ENCODE results near the gene FAT1. TPM values are rescaled to one million over a fixed set of nuclear protein-coding genes. Genes with fewer than 3 reads are reported as not detected.
A peak's percentile ranks its signal among the peaks of the same experiment; 100 is the strongest.

FAT1 gene
- total and polyA plus RNA-seq, 9 of the 15 experiments (the other 6 are each of a cell fraction or from before 2014, with no cell fraction given) = 6.0 to 38.4 (median 21.4) TPM

DNA sequence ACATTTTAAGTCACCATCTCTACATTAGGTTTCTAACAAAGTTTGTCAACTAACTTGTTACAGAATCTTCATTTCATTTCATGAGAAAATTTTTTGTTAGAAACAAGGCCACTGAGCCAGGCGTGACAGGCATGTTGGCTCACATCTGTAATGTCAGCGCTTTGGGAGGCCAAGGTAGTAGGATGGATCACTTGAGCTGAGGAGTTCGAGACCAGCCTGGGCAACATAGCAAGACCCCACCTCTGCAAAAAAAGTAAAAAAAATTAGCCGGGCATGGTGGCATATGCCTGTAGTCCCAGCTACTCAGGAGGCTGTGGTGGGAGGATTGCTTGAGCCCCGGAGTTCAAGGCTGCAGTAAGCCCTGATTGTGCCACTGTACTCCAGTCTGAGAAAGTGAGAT lies 32.3 kb downstream of the FAT1 start (continued):
- TF ChIP-seq, protein P1, sequence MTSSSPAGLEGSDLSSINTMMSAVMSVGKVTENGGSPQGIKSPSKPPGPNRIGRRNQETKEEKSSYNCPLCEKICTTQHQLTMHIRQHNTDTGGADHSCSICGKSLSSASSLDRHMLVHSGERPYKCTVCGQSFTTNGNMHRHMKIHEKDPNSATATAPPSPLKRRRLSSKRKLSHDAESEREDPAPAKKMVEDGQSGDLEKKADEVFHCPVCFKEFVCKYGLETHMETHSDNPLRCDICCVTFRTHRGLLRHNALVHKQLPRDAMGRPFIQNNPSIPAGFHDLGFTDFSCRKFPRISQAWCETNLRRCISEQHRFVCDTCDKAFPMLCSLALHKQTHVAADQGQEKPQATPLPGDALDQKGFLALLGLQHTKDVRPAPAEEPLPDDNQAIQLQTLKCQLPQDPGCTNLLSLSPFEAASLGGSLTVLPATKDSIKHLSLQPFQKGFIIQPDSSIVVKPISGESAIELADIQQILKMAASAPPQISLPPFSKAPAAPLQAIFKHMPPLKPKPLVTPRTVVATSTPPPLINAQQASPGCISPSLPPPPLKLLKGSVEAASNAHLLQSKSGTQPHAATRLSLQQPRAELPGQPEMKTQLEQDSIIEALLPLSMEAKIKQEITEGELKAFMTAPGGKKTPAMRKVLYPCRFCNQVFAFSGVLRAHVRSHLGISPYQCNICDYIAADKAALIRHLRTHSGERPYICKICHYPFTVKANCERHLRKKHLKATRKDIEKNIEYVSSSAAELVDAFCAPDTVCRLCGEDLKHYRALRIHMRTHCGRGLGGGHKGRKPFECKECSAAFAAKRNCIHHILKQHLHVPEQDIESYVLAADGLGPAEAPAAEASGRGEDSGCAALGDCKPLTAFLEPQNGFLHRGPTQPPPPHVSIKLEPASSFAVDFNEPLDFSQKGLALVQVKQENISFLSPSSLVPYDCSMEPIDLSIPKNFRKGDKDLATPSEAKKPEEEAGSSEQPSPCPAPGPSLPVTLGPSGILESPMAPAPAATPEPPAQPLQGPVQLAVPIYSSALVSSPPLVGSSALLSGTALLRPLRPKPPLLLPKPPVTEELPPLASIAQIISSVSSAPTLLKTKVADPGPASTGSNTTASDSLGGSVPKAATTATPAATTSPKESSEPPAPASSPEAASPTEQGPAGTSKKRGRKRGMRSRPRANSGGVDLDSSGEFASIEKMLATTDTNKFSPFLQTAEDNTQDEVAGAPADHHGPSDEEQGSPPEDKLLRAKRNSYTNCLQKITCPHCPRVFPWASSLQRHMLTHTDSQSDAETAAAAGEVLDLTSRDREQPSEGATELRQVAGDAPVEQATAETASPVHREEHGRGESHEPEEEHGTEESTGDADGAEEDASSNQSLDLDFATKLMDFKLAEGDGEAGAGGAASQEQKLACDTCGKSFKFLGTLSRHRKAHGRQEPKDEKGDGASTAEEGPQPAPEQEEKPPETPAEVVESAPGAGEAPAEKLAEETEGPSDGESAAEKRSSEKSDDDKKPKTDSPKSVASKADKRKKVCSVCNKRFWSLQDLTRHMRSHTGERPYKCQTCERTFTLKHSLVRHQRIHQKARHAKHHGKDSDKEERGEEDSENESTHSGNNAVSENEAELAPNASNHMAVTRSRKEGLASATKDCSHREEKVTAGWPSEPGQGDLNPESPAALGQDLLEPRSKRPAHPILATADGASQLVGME (CRISPR knock-in tag; IDR thresholded peaks at IDR 0.05) = no peak
- TF ChIP-seq RBM25 (IDR thresholded peaks at IDR 0.05; ENCODE audit: low read depth, low read length, severe bottlenecking) = peak; percentile 14
- TF ChIP-seq MED1 (CRISPR knock-in tag; IDR thresholded peaks at IDR 0.05; ENCODE audit: borderline replicate concordance) = no peak
- no peak for TF ChIP-seq DPF2 (IDR thresholded peaks at IDR 0.05)
- TF ChIP-seq ZNF408 (CRISPR knock-in tag; IDR thresholded peaks at IDR 0.05; ENCODE audit: low read depth) = no peak
- no peak for TF ChIP-seq PCBP1 (IDR thresholded peaks at IDR 0.05; ENCODE audit: low read depth, low read length, poor library complexity, severe bottlenecking)
- TF ChIP-seq, protein P2, sequence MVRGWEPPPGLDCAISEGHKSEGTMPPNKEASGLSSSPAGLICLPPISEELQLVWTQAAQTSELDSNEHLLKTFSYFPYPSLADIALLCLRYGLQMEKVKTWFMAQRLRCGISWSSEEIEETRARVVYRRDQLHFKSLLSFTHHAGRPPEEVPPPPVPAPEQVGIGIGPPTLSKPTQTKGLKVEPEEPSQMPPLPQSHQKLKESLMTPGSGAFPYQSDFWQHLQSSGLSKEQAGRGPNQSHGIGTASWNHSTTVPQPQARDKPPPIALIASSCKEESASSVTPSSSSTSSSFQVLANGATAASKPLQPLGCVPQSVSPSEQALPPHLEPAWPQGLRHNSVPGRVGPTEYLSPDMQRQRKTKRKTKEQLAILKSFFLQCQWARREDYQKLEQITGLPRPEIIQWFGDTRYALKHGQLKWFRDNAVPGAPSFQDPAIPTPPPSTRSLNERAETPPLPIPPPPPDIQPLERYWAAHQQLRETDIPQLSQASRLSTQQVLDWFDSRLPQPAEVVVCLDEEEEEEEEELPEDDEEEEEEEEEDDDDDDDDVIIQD (CRISPR knock-in tag; IDR thresholded peaks at IDR 0.05) = no peak
- TF ChIP-seq ZNF311 (CRISPR knock-in tag; IDR thresholded peaks at IDR 0.05) = no peak
- TF ChIP-seq, protein P3, sequence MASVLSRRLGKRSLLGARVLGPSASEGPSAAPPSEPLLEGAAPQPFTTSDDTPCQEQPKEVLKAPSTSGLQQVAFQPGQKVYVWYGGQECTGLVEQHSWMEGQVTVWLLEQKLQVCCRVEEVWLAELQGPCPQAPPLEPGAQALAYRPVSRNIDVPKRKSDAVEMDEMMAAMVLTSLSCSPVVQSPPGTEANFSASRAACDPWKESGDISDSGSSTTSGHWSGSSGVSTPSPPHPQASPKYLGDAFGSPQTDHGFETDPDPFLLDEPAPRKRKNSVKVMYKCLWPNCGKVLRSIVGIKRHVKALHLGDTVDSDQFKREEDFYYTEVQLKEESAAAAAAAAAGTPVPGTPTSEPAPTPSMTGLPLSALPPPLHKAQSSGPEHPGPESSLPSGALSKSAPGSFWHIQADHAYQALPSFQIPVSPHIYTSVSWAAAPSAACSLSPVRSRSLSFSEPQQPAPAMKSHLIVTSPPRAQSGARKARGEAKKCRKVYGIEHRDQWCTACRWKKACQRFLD (CRISPR knock-in tag; IDR thresholded peaks at IDR 0.05) = no peak
